SH-SY5Y (cell line): ENCODE measurements around the gene SDR39U1.

ENCODE experiments used
- GATA2 ChIP-seq: IDR thresholded peaks from 2 replicates; pipeline ENCODE4 v1.6.1; 2011; ENCODE audit warnings: mild to moderate bottlenecking, low read depth, low read length
- GATA3 ChIP-seq: IDR thresholded peaks from 2 replicates; pipeline ENCODE4 v1.6.1; 2011; ENCODE audit warnings: low read depth, mild to moderate bottlenecking, low read length, moderate library complexity

The SDR39U1 gene, protein sequence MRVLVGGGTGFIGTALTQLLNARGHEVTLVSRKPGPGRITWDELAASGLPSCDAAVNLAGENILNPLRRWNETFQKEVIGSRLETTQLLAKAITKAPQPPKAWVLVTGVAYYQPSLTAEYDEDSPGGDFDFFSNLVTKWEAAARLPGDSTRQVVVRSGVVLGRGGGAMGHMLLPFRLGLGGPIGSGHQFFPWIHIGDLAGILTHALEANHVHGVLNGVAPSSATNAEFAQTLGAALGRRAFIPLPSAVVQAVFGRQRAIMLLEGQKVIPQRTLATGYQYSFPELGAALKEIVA

DNA sequence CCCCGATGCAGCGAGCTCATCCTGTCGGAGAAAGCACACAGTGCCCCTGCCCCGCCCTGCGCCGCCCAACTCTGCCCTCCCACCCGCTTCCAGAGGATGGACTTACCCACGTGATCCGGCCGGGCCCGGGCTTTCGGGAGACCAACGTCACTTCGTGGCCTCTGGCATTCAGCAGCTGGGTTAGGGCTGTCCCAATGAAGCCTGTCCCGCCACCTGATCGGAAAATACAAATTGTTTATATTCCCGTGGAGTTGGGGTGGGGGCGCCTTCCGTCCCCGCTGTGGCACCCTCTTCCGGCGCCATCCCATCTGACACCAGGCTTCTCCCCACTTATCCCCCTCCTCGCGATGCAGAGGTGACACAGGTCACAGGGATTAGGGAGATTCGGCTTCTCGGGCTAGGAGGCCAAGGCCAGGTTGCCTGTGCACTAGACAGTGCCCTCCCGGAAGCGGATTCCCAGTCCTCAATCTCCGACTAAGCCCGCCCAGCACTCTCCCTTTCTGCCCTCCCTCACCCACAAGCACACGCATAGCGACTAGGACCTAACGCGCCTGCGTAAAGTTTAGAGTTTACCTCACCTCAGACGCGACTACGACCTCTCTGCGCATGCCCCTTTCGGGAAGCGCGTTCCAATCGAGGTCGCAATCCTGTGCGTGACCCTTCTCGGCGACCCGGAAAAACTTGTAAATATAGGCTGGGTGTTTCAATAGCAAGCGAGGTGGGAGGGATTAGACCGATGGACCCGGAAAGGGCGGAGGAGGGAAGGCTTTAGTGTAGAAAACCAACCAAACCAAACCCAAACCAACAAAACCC is at the start of gene SDR39U1:
Gene SDR39U1, minus strand, starts transcription at position 537 of the 813 bp plus-strand sequence. Its CDS starts 7 bp downstream, at position 530.
- TF ChIP-seq GATA3 (no peak), GATA2 (no peak; the same call in 1 of the 2 replicates)

DNA sequence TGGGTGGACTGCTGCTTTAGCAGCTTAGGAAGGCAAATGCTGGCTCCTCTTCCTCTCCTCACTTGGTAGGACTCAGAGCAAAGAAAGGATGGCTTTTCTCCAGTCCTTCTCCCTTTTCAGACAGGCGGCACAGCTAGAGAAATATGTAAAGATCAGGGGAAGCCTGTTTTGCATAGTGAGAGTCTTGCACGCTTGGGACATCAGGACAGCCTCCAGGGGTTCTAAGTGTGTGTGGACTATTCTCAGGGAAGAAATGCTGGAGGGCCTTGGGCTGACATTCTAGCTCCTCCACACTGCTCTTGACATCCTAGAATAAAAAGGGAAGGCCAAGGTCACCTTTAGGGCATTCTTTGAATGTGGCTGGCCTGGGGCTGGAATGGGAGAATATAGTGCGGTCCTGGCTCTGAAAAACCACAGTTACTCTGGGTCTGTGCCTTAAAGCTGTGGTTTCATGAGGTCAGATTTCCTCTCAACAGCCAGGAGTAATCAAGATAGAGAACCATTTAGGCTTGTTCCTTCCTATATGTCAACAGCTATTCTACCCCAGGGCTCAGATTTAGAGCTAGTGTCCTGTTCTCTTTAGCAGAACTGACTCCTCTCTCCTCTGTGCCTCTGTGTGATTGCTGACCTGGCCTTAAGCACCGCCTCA is 41.2 kb upstream of the SDR39U1 start:
- TF ChIP-seq GATA3 (no peak), GATA2 (no peak)

DNA sequence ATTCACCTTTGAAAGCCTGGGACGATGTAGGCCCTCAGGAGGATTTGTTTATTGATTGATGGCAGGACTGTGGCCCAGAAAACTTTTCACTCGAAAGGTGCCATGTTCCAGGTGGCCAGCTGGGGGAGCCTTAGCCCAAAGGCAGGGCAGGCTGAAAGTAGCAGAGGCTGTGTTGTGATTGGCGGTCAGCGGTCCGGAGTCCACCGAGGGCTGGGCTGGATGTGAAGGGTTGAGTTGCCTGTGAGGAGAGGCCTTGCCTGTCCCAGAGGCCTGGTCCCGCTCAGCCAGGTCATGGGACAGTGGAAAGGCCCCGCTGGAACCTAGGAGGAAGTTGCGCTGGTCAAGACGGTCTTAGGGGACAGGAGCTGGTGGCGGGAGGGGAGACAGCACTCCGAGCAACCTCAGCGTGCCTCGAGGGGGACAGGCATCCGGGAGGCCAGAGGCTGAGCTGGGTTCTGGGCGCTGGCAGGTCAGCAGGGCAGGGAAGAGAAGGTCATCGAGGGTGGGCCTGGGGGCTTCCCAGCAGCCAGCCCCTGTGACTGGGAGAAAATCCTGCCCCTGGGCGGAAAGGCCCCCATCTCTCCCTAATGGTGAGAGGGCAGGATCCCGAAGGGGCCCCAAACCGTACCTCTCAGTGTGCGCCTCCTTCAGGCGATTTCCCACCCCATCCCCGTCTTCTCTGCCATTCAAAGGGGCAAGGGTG is 39.2 kb upstream of the SDR39U1 start:
- TF ChIP-seq GATA3 (no peak), GATA2 (no peak)

DNA sequence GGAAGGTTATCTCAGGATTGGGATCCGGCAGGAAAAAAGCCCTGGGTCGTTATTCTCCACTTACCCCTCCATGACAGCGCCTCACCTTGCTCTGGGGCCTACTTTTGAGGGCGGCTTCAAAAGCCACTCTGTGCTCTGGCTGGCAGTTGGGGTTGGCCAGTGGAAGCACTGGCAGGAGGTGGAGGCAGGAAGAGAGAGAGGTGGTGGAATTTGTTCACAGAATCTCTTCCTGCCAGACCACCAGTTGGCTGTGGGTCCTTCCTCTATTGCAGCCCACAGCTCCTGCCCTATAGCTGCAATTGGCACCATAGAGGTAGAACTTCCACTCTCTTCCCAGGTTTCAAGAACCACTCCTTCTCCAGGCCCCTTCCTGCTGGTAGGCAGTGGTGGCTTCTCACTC is 32.7 kb upstream of the SDR39U1 start:
- no peak for TF ChIP-seq GATA3
- no peak for TF ChIP-seq GATA2

DNA sequence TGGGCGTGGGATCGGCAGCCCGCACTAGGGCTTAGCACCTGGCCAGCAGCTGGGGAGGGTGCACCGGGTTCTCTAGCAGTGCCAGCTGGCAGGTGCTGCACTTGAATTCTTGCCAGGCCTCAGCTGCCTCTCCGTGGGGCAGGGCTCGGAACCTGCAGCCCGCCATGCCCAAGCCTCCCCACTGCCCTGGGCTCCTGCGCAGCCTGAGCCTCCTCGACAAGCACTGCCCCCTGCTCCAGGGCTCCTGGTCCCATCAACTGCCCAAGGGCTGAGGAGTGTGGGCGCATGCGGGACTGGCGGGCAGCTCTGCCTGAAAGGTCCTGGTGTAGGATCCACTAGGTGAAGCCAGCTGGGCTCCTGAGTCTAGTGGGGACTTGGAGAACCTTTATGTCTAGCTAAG is 30.6 kb upstream of the SDR39U1 start:
- TF ChIP-seq GATA3 = no peak
- no peak for TF ChIP-seq GATA2

DNA sequence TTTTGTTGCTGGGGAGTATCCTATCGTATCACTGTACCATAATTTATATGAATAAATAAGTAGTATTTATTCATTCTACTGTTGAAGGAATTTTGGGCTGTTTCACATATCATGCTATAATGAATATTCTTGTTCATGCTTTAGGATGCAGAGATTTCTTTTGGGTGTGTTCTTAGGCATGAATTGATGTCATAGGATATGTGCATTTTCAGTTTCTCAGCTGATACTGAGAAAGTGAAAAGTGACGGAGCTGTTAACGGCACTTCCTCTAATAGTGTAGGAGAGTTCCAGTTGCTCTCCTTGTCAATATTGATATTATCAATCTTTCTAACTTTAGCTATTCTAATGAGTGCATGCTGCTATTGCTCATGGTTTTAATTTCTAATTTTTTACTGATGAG is 23.2 kb upstream of the SDR39U1 start:
- TF ChIP-seq GATA3 (no peak), GATA2 (no peak)

DNA sequence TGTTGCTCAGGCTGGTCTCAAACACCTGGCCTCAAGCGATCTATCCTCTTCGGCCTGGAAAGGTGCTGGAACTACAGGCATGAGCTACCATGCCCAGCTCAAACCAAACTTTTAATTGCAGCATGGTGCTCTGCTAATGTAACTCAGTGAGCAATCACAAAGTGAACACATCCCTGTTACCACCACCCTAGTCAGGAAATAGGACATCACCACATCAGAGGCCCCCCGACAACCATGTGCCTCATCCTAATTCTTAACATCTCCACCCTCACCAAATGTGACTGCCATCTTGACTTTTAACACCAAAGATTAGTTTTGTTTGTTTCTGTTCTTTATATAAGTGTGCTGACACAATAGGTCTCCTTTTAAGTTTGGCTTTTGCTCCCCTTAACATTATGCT is 22.8 kb upstream of the SDR39U1 start:
- TF ChIP-seq GATA2 (no peak), GATA3 (no peak)

DNA sequence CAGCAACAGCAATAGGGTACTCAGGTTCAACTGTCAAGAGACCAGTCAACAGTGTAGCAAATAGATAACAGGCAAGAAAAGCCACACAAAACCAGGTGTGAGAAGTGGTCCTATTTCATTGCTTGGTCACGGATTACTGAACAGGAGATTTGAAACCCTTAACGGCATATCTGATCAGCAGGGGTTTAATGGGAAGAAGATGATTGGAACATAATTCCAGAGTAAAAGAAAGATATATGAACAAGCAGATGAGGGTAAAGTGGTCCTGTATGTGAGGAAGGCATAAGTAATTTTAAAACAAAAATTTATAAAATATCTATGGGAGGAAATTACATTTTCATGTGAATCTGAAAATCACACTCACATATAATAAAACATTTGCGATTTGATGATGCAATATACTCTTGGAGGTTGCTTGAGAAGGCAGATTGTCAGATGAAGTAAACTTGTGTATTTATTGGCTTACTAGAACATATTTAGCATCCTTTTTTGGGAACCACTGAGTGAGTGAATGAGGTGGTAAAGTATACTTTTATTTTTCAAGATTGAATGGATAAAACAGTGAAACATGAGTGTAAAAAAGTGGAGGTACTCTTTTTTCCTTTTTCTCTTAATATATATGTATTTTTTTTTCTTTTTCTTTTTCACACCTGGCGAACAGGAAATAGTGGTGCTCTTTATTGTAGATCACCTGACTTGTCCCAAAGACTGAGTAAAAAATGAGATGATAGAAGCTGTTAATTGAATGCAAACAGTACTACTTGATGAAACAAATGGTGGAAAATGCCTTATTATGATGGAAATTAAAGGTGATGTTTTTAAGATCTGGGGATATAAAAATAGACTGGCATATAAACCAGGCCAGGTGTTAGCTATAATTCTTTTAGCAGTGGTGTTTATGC is 21.6 kb upstream of the SDR39U1 start:
- TF ChIP-seq GATA3 (no peak), GATA2 (no peak)

DNA sequence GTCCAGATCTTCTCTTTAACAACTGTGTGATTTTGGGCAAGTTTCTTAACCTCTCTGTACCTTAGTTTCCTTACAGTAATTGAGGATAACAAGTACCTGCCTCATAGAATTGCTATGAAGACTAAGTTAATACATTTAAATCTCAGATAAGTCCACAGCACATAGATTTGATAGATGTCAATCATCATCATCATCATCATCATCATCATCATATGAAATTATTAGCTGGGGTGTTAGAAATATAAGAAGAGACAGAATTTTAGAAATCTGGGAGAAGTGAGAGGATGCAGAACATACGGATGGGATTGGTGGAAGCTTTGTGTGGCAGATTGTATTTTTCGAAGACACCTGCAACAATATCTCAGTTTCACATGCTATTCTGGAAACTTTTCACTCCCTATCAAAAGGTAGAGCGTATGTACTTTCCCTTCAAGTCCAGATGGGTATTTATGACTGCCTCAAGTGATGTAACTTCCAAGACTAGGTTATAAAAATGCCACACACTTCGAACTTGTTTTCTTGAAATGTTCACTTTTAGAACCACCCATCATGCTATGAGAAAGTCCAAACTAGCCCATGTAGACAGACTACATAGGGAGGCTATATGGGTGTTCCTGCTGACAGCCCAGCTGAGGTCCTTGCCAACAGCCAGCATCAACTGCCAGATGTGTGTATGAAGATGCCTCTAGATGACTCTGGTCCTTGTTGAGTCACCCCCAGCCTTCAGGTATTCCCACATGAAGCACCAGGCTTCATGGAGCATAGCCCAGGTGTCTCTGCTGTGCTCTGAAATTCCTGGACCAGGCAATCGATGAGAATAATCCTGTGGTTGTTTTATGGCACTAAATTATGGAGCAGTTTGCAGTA is 20.7 kb upstream of the SDR39U1 start:
- TF ChIP-seq GATA2 = no peak
- no peak for TF ChIP-seq GATA3

DNA sequence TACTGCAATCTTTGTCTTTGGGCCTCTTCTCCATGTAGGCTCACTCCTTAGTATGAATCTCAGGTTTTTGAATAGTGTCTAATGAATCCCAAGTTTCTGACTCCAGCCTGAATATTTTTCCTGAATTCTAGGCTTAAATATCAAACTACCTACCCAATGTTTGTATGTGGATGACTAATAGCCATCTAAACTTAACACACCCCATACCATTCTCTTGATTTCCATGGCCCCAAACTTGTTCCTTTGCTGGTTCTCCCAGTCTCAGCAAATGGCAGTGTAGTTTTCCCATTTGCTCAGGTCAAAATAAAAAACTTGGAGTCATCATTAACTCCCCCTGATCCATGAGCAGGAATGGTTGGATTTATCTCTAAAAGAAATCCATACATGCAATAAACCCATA is 18.8 kb upstream of the SDR39U1 start:
- TF ChIP-seq GATA2 = no peak
- TF ChIP-seq GATA3 = no peak

DNA sequence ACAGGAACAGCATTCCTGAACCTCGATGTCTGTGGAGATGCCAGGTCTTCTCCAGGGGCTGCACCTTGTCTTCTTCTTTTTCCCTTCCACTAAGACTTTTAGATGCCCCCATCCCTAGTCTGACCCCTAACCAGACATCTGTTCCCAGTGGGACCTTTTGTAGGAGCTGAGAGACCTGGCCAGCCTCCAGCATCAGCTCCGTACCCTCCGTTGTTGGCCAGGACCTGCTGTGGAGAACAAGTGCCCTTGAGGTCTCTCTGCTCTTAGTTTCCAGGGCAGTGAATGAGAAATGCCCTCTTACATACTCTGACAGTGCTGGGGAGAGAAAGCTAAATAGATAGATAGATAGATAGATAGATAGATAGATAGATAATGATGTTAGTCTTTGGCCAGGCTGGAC is 16.8 kb upstream of the SDR39U1 start:
- no peak for TF ChIP-seq GATA2
- no peak for TF ChIP-seq GATA3

DNA sequence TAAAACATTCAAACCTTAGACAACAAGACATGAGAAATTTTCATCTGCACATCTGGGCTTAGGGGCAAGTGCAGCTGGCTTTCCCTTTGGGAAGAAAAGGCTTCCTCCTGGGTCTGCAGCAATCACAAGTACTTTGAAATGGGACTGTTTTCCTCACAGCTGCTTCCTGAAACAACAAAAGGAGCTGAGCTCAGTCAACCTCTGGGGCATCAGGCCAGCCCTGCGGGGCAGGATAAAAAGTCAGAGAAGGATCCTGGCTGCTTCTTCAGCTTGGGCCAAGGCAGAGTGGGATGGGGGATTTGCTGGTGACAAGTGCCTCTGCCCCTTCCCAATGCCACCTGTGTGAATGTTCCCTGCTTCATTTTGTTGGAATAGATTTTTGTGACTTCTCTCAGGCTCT is 16.2 kb upstream of the SDR39U1 start:
- no peak for TF ChIP-seq GATA3
- TF ChIP-seq GATA2 = no peak

DNA sequence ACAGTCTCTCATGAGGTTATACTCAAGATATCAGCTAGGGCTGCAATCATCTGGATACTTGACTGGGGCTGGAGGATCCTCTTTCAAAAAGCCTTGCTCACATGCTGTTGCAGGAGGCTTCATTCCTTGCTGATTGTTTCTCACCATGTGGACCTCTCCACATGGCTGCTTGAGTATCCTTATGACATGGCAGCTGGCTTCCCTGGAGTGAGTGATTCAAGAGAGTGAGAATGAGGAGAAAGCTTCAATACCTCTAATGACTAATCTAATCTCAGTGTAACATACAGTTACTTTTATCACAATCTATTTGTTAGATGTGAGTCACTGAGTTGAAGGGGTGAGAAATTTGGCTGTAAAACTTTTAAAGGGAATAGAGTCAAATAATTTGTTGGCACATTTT is 14.4 kb upstream of the SDR39U1 start:
- no peak for TF ChIP-seq GATA2
